Body of pancreas (tissue), 4 donors: ENCODE data around the gene UBE2M.

ENCODE experiments used
- POLR2A ChIP-seq, 3 donors: fragments of 450-650 bp; IDR thresholded peaks; one replicate each; pipeline ENCODE4 v1.6.1; 2016; ENCODE audit warnings: antibody characterized with exemption in 3 of 3, mild to moderate bottlenecking in 2 of 3
- TF ChIP-seq, protein P1 (sequence below), 7 experiments: fragments of 450-650 bp in 4 of 7; fragments of 200-600 bp in 3 of 7; sonication (generic) in 3 of 7; IDR thresholded peaks; one replicate each; pipeline ENCODE4 v1.5.1; 2016 to 2019; ENCODE audit warnings: antibody characterized with exemption in 7 of 7

DNA sequence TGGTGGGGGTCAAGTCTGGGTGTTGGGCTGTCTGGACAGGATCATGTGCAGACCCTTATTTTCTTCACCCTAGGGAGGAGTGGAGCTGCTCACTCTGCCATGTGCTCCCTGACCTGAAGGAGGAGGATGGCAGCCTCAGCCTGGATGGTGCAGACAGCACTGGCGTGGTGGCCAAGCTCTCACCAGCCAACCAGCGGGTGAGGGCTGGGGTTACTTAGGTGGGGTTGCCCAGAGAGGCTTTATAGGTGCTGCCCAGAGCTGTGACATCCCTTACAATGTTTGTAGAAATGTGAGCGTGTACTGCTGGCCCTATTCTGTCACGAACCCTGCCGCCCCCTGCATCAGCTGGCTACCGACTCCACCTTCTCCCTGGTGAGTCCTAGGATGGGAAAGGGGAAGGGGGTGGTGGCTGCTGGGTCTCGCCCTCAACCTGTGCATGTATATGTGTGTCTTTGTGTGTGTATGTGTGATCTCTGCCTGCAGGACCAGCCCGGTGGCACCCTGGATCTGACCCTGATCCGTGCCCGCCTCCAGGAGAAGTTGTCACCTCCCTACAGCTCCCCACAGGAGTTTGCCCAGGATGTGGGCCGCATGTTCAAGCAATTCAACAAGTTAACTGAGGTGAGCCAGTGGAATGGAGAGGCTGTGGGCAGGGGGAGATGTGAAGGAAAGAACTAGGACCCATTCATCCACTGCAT, 8.6 kb downstream of the UBE2M start:
- TF ChIP-seq, protein P1, sequence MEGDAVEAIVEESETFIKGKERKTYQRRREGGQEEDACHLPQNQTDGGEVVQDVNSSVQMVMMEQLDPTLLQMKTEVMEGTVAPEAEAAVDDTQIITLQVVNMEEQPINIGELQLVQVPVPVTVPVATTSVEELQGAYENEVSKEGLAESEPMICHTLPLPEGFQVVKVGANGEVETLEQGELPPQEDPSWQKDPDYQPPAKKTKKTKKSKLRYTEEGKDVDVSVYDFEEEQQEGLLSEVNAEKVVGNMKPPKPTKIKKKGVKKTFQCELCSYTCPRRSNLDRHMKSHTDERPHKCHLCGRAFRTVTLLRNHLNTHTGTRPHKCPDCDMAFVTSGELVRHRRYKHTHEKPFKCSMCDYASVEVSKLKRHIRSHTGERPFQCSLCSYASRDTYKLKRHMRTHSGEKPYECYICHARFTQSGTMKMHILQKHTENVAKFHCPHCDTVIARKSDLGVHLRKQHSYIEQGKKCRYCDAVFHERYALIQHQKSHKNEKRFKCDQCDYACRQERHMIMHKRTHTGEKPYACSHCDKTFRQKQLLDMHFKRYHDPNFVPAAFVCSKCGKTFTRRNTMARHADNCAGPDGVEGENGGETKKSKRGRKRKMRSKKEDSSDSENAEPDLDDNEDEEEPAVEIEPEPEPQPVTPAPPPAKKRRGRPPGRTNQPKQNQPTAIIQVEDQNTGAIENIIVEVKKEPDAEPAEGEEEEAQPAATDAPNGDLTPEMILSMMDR (IDR thresholded peaks at IDR 0.05): no peak
- TF ChIP-seq POLR2A (IDR thresholded peaks at IDR 0.05): no peak
